ENCODE measurements around the gene LBP.

The LBP gene

DNA sequence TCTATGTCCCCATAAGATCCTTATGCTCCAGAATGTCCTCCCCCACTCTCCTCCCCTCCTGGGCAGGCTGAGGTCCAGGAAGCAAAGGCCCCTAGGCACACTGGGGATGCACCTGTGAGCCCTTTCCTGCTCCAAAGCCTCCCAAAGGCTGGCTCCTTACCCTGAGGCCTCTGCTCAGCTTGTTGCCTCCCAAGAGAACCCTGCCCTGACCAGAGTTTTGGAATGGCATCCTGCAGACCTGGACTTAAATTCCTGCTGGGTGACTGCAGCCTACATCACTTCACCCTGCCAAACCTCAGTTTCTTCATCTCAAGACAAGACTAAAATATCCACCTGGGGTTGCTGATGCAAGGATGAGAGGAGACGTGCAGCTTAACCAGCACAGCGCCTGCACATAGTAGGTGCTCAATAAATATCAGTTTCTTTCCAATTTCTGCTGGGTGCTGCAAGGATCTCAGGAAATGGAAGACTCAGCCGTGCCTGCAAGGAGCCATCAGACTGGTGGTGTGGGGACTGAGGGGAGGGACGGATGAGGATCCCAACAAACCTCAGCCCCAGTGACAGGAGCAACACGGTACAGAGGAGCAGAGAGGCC is 2.1 kb upstream of the LBP start:
- H3K27me3 ChIP-seq (ENCODE audit: insufficient read depth, low read depth, severe bottlenecking): no peaks in the 10 kb centered on the region
- no peaks in the 10 kb centered on the region for H3K9me3 ChIP-seq (ENCODE audit: severe bottlenecking)
- no peaks in the 10 kb centered on the region for H3K36me3 ChIP-seq
- TF ChIP-seq CTCF (IDR thresholded peaks at IDR 0.05; ENCODE audit: low read depth, low read length): no peak
- no peak overlapping the region for H3K4me3 ChIP-seq (ENCODE audit: low read depth, low read length)
- DNase-seq: no peak
- H3K27ac ChIP-seq: no peak overlapping the region

DNA sequence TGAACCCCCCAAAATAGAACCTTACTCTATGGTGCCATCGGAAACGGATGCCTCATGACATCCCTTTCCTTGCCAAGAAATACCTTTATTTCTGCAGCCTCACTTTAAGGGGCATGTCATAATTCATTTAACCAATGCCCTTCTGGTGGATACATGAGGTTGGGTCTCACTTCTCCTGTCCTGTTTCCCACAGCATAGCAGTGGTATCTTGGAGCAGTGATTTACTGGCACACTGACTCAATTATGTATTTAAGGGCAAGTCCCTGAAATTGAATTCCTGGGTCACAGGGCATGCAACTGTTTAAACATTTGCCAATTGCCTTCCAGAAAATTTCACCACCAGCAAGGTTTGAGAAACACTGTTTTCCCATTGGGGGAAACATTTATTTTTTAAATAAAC is 639 bp upstream of the LBP start:
- TF ChIP-seq CTCF (IDR thresholded peaks at IDR 0.05; ENCODE audit: low read depth, low read length): no peak
- DNase-seq: no peak
- no peaks in the 10 kb centered on the region for H3K27me3 ChIP-seq (ENCODE audit: insufficient read depth, low read depth, severe bottlenecking)
- no peak overlapping the region for H3K27ac ChIP-seq
- H3K4me3 ChIP-seq (ENCODE audit: low read depth, low read length): no peak overlapping the region
- H3K9me3 ChIP-seq (ENCODE audit: severe bottlenecking): no peaks in the 10 kb centered on the region
- no peaks in the 10 kb centered on the region for H3K36me3 ChIP-seq

GRCh38 chr20:38346741-38347140 is 459 bp downstream of the LBP start:
- Histone ChIP-seq H3K9me3 (ENCODE audit: severe bottlenecking) (no peaks in the 10 kb centered on the region), H3K4me3 (ENCODE audit: low read depth, low read length) (no peak overlapping the region), H3K36me3 (no peaks in the 10 kb centered on the region), H3K27ac (no peak overlapping the region), H3K27me3 (ENCODE audit: insufficient read depth, low read depth, severe bottlenecking) (no peaks in the 10 kb centered on the region)
- DNase-seq: no peak
- TF ChIP-seq CTCF (IDR thresholded peaks at IDR 0.05; ENCODE audit: low read depth, low read length): no peak

DNA sequence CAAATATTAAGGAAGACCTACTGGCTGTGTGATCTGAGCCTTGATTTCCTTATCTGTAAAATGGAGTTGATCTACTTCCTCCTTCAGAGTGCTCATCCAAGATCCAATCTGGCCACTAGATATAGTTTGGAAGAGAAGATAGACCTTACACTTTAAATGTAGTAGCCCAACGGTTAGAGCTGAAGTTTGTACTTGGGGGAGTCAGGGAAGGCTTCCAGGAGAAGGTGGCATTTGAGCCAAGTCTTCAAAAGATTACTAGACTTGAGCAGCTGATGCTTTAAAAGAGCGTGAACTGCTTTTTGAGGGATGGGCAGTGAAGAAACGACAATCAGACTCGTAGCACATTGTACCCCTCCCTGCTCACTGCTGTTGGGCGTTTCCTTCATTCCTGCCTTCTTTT is 3.6 kb downstream of the LBP start:
- no peak overlapping the region for H3K27ac ChIP-seq
- no peaks in the 10 kb centered on the region for H3K27me3 ChIP-seq (ENCODE audit: insufficient read depth, low read depth, severe bottlenecking)

GRCh38 chr20:38350879-38351775 is 4.8 kb downstream of the LBP start:
- TF ChIP-seq CTCF (IDR thresholded peaks at IDR 0.05; ENCODE audit: low read depth, low read length): no peak
- DNase-seq: no peak
- no peaks in the 10 kb centered on the region for H3K9me3 ChIP-seq (ENCODE audit: severe bottlenecking)
- no peak overlapping the region for H3K4me3 ChIP-seq (ENCODE audit: low read depth, low read length)
- H3K27me3 ChIP-seq (ENCODE audit: insufficient read depth, low read depth, severe bottlenecking): no peaks in the 10 kb centered on the region
- no peak overlapping the region for H3K27ac ChIP-seq
- H3K36me3 ChIP-seq: no peaks in the 10 kb centered on the region

More for the DNA sequence above, 3.6 kb downstream of the LBP start:
- H3K36me3 ChIP-seq: no peaks in the 10 kb centered on the region
- H3K4me3 ChIP-seq (ENCODE audit: low read depth, low read length): no peak overlapping the region
- no peak for TF ChIP-seq CTCF (IDR thresholded peaks at IDR 0.05; ENCODE audit: low read depth, low read length)
- H3K9me3 ChIP-seq (ENCODE audit: severe bottlenecking): no peaks in the 10 kb centered on the region
- no peak for DNase-seq
